Ovary (tissue), 3 donors: ENCODE measurements around the gene CELF2.

Experiments
- EP300 ChIP-seq: sonication (generic); formaldehyde crosslinking; IDR thresholded peaks from one replicate; pipeline ENCODE4 v1.6.1; 2017; ENCODE audit warnings: antibody characterized with exemption
- TF ChIP-seq, protein P1 (sequence below), 3 donors: fragments of 450-650 bp in 2 of 3; fragments of 200-600 bp in 1 of 3; IDR thresholded peaks; one replicate each; pipeline versions ENCODE4 v1.5.1 to v1.8.0; 2016 to 2022; ENCODE audit warnings: antibody characterized with exemption in 3 of 3, mild to moderate bottlenecking in 1 of 3
- donor health status: DM: no; HTN: no; CAD: no.

DNA sequence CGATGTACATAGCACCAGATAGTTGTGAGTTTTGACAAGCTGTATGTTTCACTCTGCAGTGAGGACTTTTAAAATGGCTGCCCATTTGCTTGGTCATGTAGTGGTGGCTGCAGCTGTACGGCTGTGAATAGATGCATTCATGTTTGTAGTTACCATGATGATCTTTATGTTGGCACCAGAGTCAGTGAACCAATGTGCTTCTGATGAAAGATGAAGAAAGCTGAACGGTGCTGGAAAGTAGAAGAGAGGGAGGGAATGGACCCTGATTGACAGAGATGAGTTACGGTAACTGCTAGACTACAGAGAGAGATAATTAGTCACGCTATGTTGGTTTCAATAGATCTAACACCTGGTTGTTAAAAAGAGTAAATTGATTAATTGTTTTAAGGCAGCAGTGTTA lies 256.8 kb downstream of the CELF2 start:
- TF ChIP-seq, protein P1, sequence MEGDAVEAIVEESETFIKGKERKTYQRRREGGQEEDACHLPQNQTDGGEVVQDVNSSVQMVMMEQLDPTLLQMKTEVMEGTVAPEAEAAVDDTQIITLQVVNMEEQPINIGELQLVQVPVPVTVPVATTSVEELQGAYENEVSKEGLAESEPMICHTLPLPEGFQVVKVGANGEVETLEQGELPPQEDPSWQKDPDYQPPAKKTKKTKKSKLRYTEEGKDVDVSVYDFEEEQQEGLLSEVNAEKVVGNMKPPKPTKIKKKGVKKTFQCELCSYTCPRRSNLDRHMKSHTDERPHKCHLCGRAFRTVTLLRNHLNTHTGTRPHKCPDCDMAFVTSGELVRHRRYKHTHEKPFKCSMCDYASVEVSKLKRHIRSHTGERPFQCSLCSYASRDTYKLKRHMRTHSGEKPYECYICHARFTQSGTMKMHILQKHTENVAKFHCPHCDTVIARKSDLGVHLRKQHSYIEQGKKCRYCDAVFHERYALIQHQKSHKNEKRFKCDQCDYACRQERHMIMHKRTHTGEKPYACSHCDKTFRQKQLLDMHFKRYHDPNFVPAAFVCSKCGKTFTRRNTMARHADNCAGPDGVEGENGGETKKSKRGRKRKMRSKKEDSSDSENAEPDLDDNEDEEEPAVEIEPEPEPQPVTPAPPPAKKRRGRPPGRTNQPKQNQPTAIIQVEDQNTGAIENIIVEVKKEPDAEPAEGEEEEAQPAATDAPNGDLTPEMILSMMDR (IDR thresholded peaks at IDR 0.05), result no peak
- TF ChIP-seq EP300, result no peak
